ENCODE data around the gene HOXC6. TPM values are rescaled to one million over a fixed set of nuclear protein-coding genes. Genes with fewer than 3 reads are reported as not detected.

Gene HOXC6
- total and polyA plus RNA-seq, 2 of the 8 experiments (the other 6 are each of a cell fraction or from before 2014, with no cell fraction given): not detected

DNA sequence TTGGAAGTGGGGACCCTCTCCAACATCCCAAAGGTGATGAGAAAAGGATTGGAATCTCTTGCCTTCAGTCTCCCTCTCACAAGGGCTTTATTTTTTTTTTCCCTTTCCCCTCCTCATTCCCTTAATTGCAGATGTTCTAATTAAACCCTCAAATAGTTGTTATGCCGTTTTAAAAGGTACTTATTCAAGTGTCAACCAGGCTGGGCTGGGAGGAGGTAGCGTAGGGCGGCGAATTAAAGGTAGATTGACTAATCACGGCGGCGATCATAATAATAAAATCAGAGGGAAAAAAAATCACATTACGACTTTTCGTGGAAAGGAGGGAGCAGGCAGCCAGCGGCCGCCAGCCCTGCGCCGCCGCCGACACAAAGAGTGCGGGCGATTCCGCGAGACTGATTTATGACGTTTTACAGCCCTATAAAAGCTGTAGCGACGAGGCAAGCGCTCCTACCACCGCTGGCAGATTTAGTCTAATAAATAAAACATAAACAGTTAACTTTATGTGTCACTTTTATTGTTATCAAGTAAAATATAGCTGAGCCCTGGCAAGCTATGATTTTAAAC is 23.7 kb downstream of the HOXC6 start (continued):
- TF ChIP-seq, protein P1, sequence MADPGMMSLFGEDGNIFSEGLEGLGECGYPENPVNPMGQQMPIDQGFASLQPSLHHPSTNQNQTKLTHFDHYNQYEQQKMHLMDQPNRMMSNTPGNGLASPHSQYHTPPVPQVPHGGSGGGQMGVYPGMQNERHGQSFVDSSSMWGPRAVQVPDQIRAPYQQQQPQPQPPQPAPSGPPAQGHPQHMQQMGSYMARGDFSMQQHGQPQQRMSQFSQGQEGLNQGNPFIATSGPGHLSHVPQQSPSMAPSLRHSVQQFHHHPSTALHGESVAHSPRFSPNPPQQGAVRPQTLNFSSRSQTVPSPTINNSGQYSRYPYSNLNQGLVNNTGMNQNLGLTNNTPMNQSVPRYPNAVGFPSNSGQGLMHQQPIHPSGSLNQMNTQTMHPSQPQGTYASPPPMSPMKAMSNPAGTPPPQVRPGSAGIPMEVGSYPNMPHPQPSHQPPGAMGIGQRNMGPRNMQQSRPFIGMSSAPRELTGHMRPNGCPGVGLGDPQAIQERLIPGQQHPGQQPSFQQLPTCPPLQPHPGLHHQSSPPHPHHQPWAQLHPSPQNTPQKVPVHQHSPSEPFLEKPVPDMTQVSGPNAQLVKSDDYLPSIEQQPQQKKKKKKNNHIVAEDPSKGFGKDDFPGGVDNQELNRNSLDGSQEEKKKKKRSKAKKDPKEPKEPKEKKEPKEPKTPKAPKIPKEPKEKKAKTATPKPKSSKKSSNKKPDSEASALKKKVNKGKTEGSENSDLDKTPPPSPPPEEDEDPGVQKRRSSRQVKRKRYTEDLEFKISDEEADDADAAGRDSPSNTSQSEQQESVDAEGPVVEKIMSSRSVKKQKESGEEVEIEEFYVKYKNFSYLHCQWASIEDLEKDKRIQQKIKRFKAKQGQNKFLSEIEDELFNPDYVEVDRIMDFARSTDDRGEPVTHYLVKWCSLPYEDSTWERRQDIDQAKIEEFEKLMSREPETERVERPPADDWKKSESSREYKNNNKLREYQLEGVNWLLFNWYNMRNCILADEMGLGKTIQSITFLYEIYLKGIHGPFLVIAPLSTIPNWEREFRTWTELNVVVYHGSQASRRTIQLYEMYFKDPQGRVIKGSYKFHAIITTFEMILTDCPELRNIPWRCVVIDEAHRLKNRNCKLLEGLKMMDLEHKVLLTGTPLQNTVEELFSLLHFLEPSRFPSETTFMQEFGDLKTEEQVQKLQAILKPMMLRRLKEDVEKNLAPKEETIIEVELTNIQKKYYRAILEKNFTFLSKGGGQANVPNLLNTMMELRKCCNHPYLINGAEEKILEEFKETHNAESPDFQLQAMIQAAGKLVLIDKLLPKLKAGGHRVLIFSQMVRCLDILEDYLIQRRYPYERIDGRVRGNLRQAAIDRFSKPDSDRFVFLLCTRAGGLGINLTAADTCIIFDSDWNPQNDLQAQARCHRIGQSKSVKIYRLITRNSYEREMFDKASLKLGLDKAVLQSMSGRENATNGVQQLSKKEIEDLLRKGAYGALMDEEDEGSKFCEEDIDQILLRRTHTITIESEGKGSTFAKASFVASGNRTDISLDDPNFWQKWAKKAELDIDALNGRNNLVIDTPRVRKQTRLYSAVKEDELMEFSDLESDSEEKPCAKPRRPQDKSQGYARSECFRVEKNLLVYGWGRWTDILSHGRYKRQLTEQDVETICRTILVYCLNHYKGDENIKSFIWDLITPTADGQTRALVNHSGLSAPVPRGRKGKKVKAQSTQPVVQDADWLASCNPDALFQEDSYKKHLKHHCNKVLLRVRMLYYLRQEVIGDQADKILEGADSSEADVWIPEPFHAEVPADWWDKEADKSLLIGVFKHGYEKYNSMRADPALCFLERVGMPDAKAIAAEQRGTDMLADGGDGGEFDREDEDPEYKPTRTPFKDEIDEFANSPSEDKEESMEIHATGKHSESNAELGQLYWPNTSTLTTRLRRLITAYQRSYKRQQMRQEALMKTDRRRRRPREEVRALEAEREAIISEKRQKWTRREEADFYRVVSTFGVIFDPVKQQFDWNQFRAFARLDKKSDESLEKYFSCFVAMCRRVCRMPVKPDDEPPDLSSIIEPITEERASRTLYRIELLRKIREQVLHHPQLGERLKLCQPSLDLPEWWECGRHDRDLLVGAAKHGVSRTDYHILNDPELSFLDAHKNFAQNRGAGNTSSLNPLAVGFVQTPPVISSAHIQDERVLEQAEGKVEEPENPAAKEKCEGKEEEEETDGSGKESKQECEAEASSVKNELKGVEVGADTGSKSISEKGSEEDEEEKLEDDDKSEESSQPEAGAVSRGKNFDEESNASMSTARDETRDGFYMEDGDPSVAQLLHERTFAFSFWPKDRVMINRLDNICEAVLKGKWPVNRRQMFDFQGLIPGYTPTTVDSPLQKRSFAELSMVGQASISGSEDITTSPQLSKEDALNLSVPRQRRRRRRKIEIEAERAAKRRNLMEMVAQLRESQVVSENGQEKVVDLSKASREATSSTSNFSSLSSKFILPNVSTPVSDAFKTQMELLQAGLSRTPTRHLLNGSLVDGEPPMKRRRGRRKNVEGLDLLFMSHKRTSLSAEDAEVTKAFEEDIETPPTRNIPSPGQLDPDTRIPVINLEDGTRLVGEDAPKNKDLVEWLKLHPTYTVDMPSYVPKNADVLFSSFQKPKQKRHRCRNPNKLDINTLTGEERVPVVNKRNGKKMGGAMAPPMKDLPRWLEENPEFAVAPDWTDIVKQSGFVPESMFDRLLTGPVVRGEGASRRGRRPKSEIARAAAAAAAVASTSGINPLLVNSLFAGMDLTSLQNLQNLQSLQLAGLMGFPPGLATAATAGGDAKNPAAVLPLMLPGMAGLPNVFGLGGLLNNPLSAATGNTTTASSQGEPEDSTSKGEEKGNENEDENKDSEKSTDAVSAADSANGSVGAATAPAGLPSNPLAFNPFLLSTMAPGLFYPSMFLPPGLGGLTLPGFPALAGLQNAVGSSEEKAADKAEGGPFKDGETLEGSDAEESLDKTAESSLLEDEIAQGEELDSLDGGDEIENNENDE (IDR thresholded peaks at IDR 0.05; ENCODE audit: insufficient replicate concordance, low read length): no peak

Measured in H1 (cell line).